Measurements from ENCODE around the gene KIF19. TPM values are rescaled to one million over a fixed set of nuclear protein-coding genes. Genes with fewer than 3 reads are reported as not detected.

KIF19 gene
- total and polyA plus RNA-seq, 10 of the 15 experiments (the other 5 are each of a cell fraction or from before 2014, with no cell fraction given) = 0.06 to 0.07 TPM; not detected in 8

GRCh38 chr17:74402048-74402447 is 76.0 kb downstream of the KIF19 start:
- Histone ChIP-seq H3K9me3 (replicated peaks; ENCODE audit: control insufficient read depth, insufficient read depth, low read length) (no peaks in the 10 kb centered on the region), H3K4me1 (ENCODE audit: control insufficient read depth, insufficient read depth, low read length) (no peaks in the 10 kb centered on the region), H3K79me2 (ENCODE audit: control insufficient read depth, insufficient read depth, low read length) (no peaks in the 10 kb centered on the region), H2AFZ (ENCODE audit: control insufficient read depth, low read depth, low read length) (no peak overlapping the region), H3K36me3 (ENCODE audit: control insufficient read depth in 2 of 2, insufficient read depth in 2 of 2, low read length in 1 of 2) (no peaks in the 10 kb centered on the region), H3K4me3 (no peak overlapping the region), H3K27me3 (replicated peaks in 1 of 2; ENCODE audit: control insufficient read depth in 2 of 2, insufficient read depth in 2 of 2, low read length in 1 of 2) (no peaks in the 10 kb centered on the region; a peak in 1 of 4 replicates), H4K20me1 (ENCODE audit: control insufficient read depth, insufficient read depth) (no peaks in the 10 kb centered on the region), H3K4me2 (ENCODE audit: control insufficient read depth, insufficient read depth) (no peak overlapping the region), H3K9ac (ENCODE audit: control insufficient read depth, insufficient read depth, low read length) (no peak overlapping the region), H3K27ac (ENCODE audit: control insufficient read depth, insufficient read depth) (no peak overlapping the region)
- intact Hi-C loops (cut with micrococcal nuclease; ENCODE audit: unreplicated experiment) (no loop called here), in situ Hi-C loops (cut with MboI) (no loop called here)
- TF ChIP-seq NFIC (IDR thresholded peaks at IDR 0.05; ENCODE audit: low read depth, low read length) (no peak), KLF5 (IDR thresholded peaks at IDR 0.05; ENCODE audit: partially characterized antibody) (no peak), ZNF622 (IDR thresholded peaks at IDR 0.05) (no peak), HDAC6 (IDR thresholded peaks at IDR 0.05; ENCODE audit: unreplicated experiment) (no peak), MYC (IDR thresholded peaks at IDR 0.05; ENCODE audit: insufficient read depth, insufficient read length, insufficient replicate concordance, low read length, severe bottlenecking) (no peak), E4F1 (IDR thresholded peaks at IDR 0.05; ENCODE audit: borderline replicate concordance, partially characterized antibody) (no peak), ZZZ3 (IDR thresholded peaks at IDR 0.05; ENCODE audit: control insufficient read depth, insufficient read length, low read depth) (no peak), ELK1 (IDR thresholded peaks at IDR 0.05; ENCODE audit: low read depth, low read length) (no peak), BCL11A (IDR thresholded peaks at IDR 0.05; ENCODE audit: low read depth, low read length) (no peak), MYB (IDR thresholded peaks at IDR 0.05; ENCODE audit: borderline replicate concordance, low read depth, low read length) (no peak)
- DNase-seq (ENCODE audit: low read depth, low spot score) (no peak), FAIRE-seq (no peak), ATAC-seq (no peak)
- WGBS (ENCODE audit: insufficient coverage, insufficient replicate concordance, low lambda C conversion rate, missing lambda C conversion rate) = 27% methylated on average over 7 of the region's 7 CpGs
- RAD21 ChIA-PET (ENCODE audit: unreplicated experiment) = no interaction called here
- SMC1A ChIA-PET (ENCODE audit: uncharacterized antibody, unreplicated experiment) = interaction anchor here (1.3 to 1.7 kb wide), 2 partner anchors 9 to 10 kb away, joined by 4 to 5 read pairs; no protein-coding TSS in a partner anchor
- CTCF ChIA-PET = interaction anchor here (0.9 kb wide), 1 partner anchor 53 kb away, joined by 4 read pairs; no protein-coding TSS in a partner anchor
- POLR2A ChIA-PET = no interaction called here
- BruUV-seq (replicated peaks) = no TSS peak
